Measurements from ENCODE around the gene CAMK1. TPM values are rescaled to one million over a fixed set of nuclear protein-coding genes. Genes with fewer than 3 reads are reported as not detected.

Gene CAMK1
- total and polyA plus RNA-seq, 3 donors from 2014 or later, result 62.7 to 185 (median 127) TPM

- H3K27ac ChIP-seq, result no peak overlapping the region
- H3K36me3 ChIP-seq (ENCODE audit: low read depth, missing control alignments), result no peaks in the 10 kb centered on the region
- H3K4me1 ChIP-seq, result peaks cover 32% of the 10 kb centered on the region
- H3K4me3 ChIP-seq, result no peak overlapping the region
- WGBS, 2 donors, result 61 to 71% methylated on average over 7 of the region's 7 CpGs
- no peak for TF ChIP-seq POLR2A (IDR thresholded peaks at IDR 0.05)
- TF ChIP-seq, protein P1, sequence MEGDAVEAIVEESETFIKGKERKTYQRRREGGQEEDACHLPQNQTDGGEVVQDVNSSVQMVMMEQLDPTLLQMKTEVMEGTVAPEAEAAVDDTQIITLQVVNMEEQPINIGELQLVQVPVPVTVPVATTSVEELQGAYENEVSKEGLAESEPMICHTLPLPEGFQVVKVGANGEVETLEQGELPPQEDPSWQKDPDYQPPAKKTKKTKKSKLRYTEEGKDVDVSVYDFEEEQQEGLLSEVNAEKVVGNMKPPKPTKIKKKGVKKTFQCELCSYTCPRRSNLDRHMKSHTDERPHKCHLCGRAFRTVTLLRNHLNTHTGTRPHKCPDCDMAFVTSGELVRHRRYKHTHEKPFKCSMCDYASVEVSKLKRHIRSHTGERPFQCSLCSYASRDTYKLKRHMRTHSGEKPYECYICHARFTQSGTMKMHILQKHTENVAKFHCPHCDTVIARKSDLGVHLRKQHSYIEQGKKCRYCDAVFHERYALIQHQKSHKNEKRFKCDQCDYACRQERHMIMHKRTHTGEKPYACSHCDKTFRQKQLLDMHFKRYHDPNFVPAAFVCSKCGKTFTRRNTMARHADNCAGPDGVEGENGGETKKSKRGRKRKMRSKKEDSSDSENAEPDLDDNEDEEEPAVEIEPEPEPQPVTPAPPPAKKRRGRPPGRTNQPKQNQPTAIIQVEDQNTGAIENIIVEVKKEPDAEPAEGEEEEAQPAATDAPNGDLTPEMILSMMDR (IDR thresholded peaks at IDR 0.05), result no peak
- intact Hi-C loops (cut with DNase I; ENCODE audit: low total_unique reads), result no loop called here
- H3K27me3 ChIP-seq, result no peaks in the 10 kb centered on the region
- H3K9me3 ChIP-seq, result no peaks in the 10 kb centered on the region
- no peak for DNase-seq
Observed at GRCh38 chr3:9767418-9767817, 2.3 kb downstream of the CAMK1 start.

DNA sequence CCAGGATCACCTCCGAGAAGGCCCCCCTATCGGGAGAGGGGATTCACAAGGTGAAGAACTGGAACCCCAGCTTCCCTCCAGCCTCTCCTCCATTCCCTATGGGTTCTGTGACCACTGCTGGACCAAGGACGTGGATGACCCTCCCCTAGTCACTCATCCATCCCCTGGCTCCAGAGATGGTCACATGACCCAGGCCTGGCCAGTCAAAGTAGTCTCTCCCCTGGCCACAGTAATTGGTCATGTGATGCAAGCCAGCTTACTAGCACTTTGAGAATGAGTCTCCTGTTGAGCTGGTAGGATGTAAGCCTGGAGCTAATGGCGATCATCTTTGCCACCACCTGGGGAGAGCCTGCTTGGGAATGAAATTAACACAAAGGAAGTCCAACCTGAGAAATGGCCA lies 3.9 kb downstream of the CAMK1 start:
- no peaks in the 10 kb centered on the region for H3K27me3 ChIP-seq
- peaks cover 31% of the 10 kb centered on the region for H3K4me1 ChIP-seq
- TF ChIP-seq, protein P1 (IDR thresholded peaks at IDR 0.05), result no peak
- no peak for TF ChIP-seq POLR2A (IDR thresholded peaks at IDR 0.05)
- DNase-seq, result no peak
- no peak overlapping the region for H3K27ac ChIP-seq
- no peaks in the 10 kb centered on the region for H3K36me3 ChIP-seq (ENCODE audit: low read depth, missing control alignments)
- no peak overlapping the region for H3K4me3 ChIP-seq
- 90 to 93% methylated on average over 4 of the region's 4 CpGs for WGBS, 2 donors
- no peaks in the 10 kb centered on the region for H3K9me3 ChIP-seq
- intact Hi-C loops (cut with DNase I; ENCODE audit: low total_unique reads), result no loop called here

DNA sequence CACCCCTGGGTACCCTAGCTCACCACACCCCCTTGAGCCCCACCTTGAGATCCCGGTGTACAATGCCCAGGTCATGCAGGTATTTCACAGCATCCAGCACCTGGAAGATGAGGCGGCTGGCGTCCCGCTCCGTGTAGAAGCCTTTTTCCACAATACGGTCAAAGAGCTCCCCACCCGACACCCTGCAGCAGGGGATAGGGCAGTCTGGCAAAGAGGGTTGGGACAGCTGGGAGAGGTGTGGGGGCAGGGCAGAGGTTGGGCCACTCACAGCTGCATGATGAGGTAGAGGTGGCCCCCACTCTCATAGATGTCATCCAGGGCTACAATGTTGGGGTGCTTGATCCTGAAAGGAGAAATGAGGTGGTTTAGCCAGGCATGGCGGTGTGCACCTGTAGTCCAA lies 6.9 kb downstream of the CAMK1 start:
- 84 to 94% methylated on average over 8 of the region's 8 CpGs for WGBS, 2 donors
- intact Hi-C loops (cut with DNase I; ENCODE audit: low total_unique reads), result no loop called here
- Histone ChIP-seq H3K4me3 (no peak overlapping the region), H3K9me3 (no peaks in the 10 kb centered on the region), H3K36me3 (ENCODE audit: low read depth, missing control alignments) (no peaks in the 10 kb centered on the region), H3K27ac (no peak overlapping the region), H3K4me1 (peaks cover 10% of the 10 kb centered on the region), H3K27me3 (no peaks in the 10 kb centered on the region)
- no peak for DNase-seq
- TF ChIP-seq, protein P1 (IDR thresholded peaks at IDR 0.05), result no peak

- Histone ChIP-seq H3K4me1 (no peaks in the 10 kb centered on the region), H3K36me3 (ENCODE audit: low read depth, missing control alignments) (peaks cover under 1% of the 10 kb centered on the region), H3K27me3 (no peaks in the 10 kb centered on the region), H3K4me3 (no peak overlapping the region), H3K27ac (no peak overlapping the region), H3K9me3 (no peaks in the 10 kb centered on the region)
- intact Hi-C loops (cut with DNase I; ENCODE audit: low total_unique reads), result no loop called here
- DNase-seq, result no peak
- TF ChIP-seq, protein P1 (IDR thresholded peaks at IDR 0.05), result no peak
- no peak for TF ChIP-seq POLR2A (IDR thresholded peaks at IDR 0.05)
- WGBS, 2 donors, result 89 to 99% methylated on average over 5 of the region's 5 CpGs
Observed at GRCh38 chr3:9761919-9762318, 7.8 kb downstream of the CAMK1 start.

- H3K27me3 ChIP-seq, result no peaks in the 10 kb centered on the region
- DNase-seq, result no peak
- TF ChIP-seq POLR2A (IDR thresholded peaks at IDR 0.05), result no peak
- TF ChIP-seq, protein P1 (IDR thresholded peaks at IDR 0.05), result no peak
- H3K4me1 ChIP-seq, result no peaks in the 10 kb centered on the region
- no peak overlapping the region for H3K4me3 ChIP-seq
- 84 to 91% methylated on average over 9 to 10 of the region's 10 CpGs for WGBS, 2 donors
- intact Hi-C loops (cut with DNase I; ENCODE audit: low total_unique reads), result no loop called here
- peaks cover 4% of the 10 kb centered on the region for H3K36me3 ChIP-seq (ENCODE audit: low read depth, missing control alignments)
- H3K27ac ChIP-seq, result no peak overlapping the region
- no peaks in the 10 kb centered on the region for H3K9me3 ChIP-seq
Observed at GRCh38 chr3:9760779-9761505, 8.8 kb downstream of the CAMK1 start.
